Activated naive CD4-positive, alpha-beta T cell (primary cell): Measurements from ENCODE around the gene EIF3F.

Experiments used
- DNase-seq, 4 experiments: peaks; one replicate each; lab custom pipeline; 2025; lab: John Stamatoyannopoulos, UW

EIF3F gene

DNA sequence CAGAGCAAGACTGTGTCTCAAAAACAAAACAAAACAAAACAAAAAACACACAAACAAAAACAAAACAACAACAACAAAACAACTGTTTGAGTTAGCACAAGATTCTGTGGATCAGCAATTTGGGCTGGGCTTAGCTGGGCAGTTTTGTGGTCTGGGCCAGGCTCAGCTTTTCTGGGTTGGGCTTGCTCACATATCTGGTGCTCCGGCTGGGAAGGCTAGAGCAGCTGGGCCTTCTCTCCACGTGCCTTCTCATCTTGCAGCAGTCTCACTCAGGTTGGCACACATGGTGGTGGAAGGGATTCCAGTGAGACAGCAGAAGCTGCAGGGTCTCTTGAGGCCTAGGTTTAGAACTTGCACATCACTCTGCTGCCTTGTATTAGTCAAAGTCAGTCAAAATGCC, 35.7 kb downstream of the EIF3F start:
- DNase-seq, result no peak

DNA sequence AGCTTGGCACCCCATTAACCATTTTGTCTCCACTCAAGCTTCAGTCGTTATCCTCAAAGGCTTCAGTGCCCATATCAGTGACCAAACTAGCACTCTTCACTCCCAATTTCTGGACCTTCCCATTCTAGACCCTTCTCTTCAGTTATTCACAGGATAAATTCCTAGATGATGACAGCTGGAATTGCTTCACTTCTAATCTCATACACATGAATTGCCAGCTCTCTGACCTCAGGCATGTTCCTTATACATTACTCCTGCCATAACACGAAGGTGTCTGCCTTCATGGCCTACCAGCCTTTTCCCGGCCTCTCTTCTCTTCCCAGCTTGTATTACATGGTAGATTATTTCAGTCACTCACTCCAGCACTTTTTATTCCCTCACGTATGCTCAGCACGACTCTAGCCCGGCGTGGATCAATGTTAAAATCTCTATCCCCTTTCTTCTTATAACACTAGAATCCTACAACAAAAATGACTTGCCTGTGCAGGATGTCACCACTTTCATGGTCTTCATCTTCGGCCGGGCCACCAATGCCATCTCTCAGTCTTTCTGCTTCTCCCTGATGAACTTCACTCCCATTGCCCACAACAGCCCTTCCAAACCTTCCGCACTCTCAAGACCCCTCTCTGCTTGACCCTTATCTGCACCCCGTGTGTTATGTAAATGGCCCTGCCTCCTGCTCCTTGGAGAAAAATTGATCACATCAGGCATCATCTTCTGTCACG, 36.9 kb downstream of the EIF3F start:
- DNase-seq, result no peak

GRCh38 chr11:8025123-8025522, 38.0 kb downstream of the EIF3F start:
- no peak for DNase-seq

DNA sequence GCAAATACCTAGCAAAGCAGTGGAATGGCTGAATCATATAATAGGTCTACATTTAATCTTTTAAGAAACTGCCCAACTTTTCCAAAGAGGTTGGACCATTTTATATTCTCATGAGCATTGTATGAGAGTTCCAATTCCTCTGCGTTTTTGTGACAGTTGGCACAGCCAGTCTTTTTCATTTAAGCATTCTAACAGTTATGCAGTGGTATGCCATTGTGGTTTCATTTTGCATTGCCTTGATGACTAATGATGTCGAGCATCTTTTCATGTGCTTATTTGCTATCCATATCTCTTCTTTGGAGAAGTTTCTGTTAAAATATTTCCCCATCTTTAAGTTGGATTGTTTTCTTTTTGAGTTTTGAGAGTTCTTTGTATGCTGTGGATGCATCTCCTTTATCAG, 38.7 kb downstream of the EIF3F start:
- DNase-seq, result no peak

DNA sequence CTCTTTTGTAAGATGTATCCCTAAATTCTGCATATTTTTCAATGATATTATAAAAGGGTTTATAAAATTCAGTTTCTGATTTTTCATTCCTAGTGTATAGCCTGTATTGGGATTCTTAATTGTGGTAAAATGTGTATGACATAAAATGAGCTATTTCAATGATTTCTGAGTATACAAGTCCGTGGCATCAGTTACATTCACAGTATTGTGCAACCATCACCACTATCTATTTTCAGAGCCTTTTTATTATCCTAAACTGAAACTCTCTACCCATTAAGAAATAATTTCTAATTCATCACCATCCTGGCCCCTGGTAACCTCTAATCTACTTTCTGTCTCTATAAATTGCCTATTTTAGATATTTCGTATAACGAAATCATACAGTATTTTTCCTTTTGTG, 39.8 kb downstream of the EIF3F start:
- DNase-seq, result no peak

- DNase-seq, result no peak
These were observed 41.6 kb downstream of the EIF3F start for GRCh38 chr11:8028766-8029165.

- DNase-seq, result no peak
These were observed 43.5 kb downstream of the EIF3F start for GRCh38 chr11:8030526-8031247.

DNA sequence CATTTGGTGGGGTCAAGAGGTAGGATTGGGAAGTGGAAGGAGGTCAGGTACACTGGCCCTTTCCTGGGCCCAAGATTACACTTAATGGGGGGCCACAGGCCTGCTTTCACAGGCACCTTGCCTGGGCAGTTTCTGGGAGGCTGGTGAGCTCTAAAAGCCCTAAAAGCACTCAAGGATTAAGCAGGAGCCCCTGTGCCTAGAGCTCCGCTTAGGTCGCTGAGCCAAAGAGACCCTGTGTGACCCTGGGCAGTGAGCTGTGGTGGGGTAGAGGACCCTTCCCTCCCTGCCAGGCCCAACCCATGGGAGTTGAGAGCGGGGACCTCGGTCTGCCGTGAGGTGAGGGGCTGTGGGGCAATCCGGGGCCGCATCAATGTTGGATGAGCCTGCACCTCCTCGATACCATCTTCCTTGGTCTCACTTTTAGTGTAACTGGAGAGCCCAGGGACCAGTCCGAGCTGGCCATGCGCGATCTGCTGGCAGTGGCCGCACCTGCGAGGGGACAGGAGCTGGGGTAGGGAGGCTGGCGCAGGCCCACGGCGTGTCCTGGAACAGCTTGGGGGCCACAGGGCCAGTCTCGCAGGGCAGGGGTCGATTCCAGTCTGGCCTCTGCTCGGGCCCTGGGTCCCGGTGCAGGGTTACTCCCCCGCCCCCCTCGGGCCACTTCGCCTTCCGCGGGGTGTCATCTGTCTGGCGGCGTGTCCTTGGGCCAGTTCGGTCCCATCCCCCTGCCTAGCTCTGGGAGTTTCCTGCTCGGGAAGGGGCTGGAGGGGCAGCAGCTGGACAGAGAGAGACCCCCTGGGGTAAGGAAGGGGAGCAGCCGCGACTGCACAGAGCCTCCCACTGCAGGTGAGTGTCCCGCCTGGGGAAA, 44.3 kb downstream of the EIF3F start:
- DNase-seq, result no peak

- DNase-seq, result no peak
These were observed 45.0 kb downstream of the EIF3F start for GRCh38 chr11:8032122-8032521.

DNA sequence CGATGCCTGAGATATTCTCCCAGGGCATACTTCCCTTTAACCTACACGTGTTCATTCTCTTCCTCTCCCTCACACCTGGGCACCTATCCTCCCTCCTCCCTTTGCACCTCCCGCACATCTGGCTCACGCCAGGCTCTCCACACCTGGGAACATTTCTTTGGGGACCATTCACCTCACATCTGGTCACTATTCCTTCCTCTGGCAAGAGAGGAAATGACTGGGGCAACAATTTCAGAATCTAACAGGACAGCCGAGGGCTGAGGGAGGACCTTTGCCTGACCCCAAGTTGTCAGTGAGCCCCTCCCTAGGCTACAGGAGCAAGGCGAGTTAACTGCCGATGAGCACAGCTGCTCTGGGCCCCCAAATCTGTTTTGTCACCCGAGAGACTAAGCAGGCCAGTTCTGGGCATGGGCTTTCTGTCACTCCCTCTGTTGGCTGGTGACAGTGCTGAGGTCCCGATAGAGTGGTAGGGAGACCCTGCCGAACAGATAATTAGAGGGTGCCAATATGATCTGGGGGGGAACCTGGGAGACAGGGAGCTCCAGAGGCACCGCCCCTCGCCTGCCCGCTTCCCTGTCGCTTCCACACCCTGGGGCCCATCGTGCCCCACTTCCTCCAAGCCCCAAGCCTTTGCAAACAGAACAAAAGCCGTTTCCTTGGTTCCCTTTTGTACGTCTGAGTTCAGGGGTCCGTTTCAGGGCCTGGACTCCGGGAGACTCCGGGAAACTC, 45.6 kb downstream of the EIF3F start:
- no peak for DNase-seq

DNA sequence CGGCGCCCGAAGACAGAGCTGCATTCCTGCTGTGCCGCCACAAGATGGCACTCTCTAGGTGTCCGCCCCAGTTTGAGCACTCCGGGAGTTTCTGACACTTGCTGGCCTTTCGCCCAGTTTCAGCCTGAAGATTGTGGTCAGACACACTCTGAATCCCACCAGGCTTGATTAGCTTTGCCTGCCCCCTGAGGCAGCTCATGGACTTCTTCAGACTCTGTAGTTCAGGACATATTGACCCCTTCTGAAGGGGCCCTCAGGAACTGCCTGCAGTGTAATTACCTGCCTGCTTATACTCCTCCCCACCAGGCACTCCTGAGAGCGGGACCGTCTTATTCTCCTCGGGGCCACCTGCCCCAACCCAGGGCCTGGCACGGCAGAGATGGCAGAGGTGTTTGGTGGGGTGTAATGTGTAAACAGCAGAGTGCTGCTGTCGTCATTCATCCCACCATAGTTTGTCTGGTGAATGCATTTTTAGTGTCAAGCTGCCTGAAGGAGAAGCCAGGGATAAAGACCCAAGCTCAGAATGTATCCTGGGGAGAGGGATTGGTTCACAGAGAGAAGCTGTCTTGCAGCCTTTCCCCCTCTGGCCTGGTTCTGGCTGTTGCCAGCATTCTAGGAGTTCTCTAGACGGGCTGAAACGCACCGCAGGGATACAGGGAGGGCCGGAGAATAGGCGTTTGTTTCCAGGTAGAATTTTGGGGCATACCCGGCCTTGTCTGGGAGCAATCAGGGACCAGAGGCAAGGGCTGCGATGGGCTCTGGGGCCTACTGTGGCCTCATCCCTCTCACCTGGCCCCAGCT, 46.4 kb downstream of the EIF3F start:
- peak in 3 of 4 experiments; percentile 6 to 23 (median 9) for DNase-seq

DNA sequence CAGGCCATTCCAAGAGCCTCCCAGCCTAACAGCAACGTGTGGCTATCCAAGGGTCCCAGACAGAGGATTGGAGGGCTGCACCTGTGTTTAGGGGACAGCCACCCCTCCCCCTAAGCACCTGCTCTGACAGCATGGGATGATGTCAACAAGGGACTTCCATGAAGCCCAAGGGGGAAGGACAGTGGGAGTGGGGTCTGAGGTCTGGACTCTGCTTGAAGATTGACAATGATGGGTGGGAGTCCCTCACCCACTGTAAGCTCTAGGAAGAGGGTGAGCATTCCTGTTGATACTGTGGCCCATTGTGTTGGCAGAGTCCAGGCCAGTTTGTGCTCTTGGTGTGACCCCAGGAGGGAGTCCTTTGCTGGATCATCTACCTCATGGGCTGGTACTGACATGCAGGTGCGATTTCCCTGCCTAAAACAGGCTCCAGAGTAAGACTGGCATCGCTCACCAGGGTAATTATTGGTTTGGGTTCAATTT, 47.0 kb downstream of the EIF3F start:
- no peak for DNase-seq

- DNase-seq, result no peak
These were observed 47.6 kb downstream of the EIF3F start for GRCh38 chr11:8034604-8035190.

DNA sequence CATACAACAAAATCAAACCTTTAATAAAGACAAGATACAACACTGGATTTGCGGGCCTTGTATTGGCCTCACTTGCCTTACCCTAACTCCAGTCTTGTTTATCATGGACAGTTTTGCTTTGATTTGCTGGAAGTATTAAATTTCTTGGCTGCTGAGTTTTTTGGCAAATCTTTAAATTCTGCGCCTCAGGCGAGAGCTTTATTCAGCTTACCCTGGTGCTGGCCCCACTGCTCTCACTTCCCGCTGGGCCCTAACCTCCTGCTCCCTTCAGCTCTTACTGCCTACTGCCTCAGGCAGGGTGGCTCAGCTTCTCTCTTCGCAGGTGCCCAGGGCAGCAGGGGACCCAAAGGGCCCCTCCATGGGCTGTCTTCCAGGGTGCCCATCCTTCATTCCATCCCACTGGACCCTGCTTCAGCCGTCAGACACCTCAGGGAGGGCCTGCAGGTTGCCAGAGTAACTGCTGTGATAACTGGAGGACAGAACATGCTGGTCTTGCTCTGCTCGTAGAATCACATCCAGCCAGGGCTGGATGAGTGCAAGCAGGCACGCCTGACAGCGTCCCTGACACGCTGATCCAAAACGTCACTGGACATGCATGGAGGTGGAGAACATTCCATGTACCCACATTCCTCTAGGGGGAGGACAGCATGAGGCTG, 48.2 kb downstream of the EIF3F start:
- no peak for DNase-seq

DNA sequence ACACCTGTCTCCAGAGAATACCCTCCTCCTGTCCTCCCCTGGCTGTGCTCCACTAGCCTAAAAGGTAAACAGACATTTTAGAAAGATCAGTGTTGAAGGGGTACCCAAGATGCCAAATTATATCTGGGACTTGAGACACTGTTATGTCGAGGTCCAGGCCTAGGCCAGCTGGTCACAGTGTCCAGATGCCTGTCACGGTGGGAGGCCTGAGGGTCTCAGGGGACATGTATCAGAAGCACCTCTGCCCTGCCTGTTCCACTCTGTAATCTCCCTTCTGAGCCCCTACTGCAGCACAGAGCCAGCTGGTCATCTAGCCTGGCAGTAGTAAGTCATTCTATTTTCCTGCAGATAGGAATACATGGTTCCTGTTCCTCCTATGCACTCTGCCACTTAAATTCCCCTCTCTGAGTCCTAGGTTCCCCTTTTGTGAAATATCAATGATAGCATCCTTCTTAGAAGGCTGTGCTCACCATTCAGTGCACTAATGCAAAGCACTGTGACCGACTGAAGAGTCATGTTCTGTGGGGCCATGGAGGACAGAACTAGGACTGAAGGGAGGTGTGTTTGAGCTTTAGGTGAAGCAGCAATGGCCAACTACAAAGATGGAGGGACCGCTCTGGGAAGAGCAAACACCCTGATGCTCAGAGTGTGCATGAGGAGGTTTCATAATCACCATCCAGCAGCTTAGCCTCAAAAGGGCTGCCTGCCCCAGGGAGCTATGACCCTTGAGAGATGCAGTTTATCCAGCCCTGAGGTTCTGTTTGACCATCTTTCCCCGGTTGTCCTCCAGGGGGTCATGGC, 49.1 kb downstream of the EIF3F start:
- no peak for DNase-seq

DNA sequence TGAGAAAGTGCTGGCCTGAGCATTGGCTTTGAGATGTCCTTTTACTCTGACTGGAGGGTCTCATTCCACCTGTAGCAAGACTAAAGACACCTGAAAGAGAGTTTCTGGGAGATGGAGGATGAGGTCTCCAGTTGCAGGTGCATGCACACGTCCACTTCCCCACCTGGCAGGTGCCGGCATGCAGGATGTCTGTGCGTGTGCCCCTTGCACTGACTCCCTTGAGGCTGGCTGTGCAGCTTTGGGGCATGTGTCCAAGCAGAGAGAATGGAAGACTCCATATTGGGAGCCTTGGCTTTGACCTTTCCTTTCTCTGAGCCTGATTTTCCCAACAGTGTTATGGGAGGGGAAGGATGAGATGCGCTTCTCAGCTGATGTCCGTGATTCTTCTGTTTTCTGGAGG, 49.8 kb downstream of the EIF3F start:
- no peak for DNase-seq

GRCh38 chr11:8038393-8038792, 51.3 kb downstream of the EIF3F start:
- DNase-seq, result no peak

GRCh38 chr11:8038811-8039529, 51.8 kb downstream of the EIF3F start:
- DNase-seq, result no peak
